Right forelimb (tissue), 1 donor: ENCODE measurements around the gene LOXHD1.

Experiments
- DNase-seq: peaks from one replicate; pipeline ENCODE4 v3.0.0-alpha.2; 2018

Gene LOXHD1

DNA sequence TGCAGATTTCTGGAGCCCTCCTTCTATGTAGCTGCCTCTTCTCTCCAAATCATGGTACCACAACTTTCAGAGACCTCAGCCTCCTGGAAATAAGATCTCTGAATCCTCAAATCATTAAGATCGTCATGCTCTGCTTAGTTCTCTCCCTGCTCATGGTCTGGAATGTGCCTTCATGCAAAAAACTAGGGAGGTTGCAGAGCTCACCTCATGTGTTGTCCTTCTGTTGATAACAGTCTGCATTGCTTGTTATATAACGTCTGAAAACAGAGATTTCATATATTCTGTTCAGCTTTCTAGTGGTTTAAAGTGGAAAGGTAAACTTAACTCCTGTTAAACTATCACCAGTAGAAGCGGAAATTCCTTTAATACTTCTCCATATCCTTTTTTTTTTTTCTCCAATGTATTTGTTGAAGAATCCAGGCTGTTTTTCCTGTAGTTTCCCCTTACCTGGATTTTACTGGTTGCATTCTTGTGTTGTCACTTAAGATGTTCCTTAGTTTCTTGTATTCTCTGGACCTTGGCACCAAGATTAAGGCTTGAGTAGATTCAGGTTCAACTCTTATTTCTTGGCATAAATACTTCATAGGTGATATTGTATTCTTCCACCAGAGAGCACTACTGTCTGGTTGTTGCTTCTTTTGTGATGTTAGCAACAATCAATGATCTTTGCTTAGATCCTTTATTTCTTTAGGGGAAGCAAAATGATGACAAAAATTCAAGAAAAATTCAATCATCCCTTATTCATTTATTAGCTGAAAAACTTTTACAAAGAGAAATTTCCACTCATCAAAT is 211.3 kb downstream of the LOXHD1 start:
- no peak for DNase-seq

DNA sequence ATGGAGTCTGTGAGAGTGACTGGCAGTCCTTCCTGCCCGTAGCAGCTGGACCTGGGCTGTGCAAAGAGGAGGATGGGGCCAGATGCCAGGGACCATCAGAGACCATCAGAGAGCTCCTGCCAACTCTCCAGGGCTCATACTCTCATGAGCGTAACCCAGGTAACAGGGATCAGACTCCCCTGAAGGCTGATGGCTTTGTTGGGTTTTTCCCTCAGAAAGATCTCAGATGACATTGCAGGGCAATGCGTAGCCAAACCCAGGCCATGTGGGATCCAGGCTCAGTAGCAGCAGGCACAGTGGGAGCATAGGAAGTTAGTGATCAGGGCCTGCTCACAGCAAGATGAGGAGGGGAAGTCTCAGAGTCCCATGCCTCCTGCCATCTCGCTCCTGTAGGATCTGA is 218.0 kb downstream of the LOXHD1 start:
- DNase-seq, result peak; percentile 15

DNA sequence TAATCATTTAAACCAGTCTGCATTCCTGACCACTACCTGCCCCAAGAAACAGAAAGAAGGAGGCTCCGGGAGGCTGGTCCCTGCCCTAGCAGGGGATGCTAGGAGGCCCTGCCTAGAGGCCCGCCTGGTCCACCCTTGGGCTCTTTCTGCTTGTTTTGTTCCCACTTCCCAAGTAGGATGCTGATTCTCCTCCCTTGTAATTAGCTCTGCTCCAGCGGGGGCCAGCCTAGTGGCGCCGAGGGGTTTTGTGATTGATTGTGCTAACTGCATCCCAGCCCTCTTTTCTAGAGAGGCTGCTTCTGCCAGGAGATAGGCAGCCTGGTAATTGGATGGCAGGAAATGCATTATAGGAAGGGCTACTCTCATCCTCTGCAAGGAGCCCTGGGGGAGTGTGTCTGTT is 220.0 kb downstream of the LOXHD1 start:
- DNase-seq, result peak; percentile 20

DNA sequence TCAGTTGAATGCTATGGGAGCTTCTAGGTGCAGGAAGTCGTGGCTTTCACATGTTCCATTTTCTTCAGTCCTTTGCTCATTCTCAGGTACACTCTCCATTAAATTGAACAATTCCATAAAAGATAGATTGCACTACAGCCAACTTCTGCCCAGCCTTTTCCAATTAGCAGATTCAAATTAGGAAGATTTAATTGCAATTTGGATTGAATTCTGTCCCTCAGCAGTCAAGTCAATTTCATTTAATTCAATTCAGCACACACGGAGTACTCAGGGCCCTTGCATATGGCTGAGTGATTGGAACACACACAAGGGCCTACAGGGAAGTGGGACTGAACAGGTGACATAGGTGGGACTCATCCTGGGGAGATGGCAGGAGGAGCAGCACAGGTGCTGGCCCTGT is 220.4 kb downstream of the LOXHD1 start:
- no peak for DNase-seq

DNA sequence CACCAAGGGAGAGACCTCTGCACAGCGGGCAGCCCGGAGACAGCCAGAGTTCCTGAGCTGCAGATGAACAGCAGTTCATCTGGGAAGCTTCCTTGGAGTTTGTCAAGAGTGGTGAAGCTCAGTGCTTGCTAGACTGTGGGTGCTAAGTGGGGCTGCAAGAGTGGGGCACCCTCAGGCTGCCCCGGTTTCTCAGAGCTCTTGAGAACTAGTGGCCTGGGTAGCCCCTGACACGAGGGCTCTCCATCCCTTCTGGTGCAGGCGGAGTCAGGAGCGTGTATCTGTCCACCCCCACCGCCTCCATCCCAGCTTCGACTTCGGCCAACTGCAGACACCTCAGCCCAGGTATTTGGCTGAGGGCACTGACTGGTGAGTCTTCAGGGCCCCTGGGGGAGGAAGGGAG is 222.0 kb downstream of the LOXHD1 start:
- no peak for DNase-seq

DNA sequence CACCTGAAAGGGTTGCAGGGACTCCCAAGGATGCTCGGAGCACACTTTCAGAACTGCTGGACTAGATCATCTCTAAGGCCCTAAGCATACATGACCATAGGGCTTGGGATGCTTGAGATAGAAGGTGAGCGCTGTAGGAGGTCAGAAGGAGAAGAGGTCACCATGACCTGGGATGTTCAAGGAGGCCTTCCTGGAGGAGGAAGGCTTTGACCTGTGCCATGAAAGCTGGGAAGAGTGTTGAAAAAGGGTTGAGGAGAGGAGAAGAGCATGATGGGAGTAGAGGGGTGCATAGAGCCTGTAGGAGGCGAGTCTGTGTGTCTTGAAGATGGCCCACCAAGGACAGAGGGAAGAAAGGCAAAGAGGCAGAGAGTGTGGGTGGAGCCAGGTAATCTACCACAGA is 222.4 kb downstream of the LOXHD1 start:
- DNase-seq, result no peak

DNA sequence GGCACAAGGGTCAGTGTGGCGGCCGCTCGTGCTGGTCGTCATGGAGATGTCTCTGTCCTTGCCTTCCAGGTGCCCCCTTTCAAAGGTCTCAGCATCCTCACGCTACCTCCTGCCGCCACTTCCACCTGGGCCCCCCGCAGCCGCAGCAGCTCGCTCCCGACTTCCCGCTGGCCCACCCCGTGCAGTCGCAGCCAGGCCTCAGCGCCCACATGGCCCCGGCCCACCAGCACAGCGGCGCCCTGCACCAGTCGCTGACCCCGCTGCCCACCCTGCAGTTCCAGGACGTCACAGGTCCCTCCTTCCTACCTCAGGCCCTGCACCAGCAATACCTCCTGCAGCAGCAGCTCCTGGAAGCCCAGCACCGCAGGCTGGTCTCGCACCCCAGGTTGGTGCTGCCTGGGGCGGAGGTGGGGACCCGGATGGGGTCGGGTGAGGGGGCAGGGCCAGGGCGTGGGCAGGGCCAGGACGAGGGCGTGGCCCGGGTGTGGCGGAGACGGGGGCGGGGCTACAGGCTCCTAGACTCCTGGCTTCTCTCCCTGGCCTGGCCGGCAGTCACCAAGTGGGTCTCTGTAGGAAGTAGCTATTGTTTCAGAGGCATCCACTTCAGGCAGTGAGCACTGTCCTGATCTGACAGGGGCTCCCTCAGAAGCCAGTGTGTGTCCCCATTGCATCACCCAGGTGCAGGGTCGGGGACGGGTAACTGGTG is 223.7 kb downstream of the LOXHD1 start:
- no peak for DNase-seq

DNA sequence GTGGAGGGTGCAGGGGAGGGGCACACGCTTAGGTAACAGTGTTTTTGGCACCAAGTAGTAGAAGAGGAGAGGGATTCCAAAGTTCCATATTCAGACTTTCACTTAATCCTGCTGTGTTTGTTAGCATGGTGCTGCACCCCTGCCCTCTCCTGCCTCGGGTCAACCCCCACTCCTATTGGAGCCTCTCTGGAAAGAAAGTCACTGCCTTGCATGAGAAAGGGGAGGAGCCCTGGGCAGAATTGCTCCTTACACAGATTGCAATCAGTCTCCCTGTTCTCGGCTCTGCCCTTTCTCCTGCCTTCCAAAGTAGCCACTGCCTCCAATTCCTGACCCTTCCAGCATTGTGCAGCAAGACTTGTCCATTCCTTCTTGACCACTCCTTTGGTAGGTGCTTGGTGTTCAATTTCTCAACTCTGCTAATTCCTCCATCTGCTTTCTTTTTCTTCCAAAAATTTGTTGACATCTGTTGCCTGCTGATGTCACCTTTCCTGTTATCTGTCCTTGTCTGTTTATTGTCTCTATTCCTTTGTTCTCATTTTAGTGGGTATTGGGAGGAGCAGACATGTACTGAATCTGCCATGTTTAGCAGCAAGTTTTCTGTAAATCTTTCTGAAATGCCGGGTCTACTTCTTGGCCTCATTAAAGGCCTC is 225.4 kb downstream of the LOXHD1 start:
- DNase-seq, result no peak

DNA sequence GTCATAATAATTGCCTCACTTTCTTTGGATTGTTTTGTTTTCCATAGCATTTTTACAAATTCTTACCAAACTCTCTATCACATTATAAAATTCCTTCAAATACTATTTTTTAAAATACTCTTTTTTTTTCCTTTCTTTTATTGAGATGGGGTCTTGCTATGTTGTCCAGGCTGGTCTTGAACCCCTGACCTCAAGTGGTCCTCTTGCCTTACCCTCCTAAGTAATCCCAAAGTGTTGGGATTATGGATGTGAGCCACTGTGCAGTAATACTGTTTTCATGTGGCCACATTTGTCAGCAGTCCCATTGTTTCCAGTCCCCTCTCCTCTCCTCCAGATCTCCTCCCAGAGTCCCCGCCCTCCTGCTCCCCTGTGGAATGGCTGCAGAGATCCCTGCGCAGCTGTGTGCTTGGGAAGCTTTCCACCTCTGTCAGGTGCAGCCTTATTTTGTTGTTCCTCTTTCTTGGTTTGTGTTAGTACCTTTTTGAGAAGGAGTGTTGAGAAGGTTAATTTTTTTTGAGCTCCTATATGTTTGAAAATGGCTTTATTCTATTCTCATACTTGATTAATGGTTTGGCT is 227.3 kb downstream of the LOXHD1 start:
- DNase-seq, result no peak

DNA sequence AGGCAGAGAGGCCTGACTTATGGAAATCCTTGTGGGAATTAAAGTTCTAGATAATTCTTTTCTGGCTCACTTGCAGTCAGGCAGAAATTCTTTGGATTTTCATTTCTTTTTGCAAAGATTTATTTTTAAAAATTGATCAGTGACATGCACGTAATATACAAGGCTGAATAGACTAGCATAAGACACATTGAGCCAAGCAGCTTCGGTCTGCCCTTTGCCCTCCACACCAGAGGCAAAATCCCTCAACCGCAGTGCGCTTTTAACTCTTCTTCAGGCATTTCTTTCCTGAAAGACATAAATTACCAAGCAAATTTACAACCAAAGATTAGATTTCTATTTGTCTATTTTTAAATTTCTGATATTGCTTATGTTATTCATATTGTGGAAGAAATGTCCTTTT is 227.9 kb downstream of the LOXHD1 start:
- DNase-seq, result no peak

DNA sequence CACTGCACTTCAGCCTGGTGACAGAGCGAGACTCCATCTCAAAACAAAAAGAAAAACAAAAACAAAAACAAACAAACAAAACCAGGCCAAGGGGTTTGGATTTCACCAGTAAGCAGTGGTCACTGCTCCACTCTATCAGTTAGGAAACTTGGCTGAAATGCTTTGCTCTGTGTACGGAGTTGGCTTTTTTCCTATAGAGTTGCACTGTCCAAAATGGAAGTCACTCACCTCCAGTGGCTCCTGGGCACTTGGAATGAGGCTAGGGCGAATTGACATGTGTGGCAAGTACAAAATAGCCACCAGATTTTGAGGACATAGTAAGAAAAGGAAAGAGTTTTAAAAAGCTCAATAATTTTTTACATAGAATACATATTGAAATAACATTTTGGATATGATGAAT is 228.7 kb downstream of the LOXHD1 start:
- DNase-seq, result no peak

DNA sequence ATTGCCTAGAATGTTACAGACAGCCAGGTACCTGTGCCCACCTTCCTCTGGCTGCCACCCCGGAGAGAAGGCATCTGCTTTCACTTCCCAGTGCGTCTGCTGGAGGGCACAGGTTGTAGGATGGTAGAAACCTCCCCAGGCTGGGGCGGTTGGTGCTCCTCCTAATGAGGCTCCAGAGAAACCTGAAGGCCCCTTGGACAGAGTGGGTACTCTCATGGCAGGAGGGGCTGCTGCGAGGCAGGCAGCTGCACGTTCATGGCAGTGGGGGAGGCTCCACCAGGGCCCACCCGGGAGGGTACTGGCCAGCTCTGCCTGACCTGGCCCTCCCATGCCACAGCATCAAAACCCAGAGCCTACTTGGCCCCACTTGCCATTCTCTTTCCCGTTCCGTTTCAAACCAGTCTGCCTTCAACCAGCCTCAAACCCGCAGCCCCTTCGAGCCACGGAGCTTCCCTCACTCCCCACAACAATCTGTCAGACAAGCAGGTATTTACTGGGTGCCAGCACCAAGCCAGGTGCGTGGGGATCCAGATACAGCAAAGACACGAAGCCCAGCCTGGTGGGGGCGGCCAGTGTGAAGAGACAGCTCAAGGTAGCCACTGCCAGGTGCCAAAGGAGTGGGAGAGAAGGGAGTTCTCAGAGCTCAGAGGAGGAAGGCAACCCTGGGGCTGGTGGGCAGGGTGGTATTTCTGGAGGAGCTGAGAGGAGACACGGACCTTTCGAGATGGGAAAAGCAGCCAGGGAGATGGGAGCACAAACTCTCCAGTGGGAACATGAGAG is 229.6 kb downstream of the LOXHD1 start:
- no peak for DNase-seq
